ENCODE results near the gene IPO5. TPM values are rescaled to one million over a fixed set of nuclear protein-coding genes. Genes with fewer than 3 reads are reported as not detected.

Gene IPO5
- total RNA-seq, 1 donor from 2014 or later, result 154 TPM

DNA sequence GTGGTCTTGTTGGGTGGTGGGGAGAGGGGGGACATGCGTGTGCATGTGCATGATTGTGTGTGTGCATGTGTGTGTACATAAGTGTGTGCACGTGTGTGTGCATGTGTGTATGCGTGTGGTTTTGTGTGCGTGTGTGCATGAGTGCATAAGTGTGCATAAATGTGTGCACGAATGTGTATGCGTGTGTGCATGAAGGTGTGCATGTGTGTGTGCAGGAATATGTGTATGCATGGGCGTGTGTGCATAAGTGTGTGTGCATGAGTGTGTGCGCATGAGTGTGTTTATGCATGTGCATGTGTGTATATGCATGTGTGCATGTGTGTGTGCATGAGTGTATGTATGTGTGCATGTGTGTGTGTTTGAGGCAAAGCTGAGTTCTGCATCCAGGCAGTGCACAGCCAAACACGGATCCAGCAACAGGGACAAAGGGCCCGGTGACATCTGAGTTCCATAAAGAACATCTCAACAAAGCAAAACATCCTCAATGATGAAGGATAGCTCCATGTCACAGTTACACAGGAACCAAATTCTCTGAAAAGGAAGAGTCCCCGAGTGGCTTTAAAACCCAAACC is 103.5 kb downstream of the IPO5 start:
- Mint-ChIP-seq H3K9me3 (ENCODE audit: unreplicated experiment) (no peaks in the 10 kb centered on the region), H3K27ac (ENCODE audit: unreplicated experiment) (no peak overlapping the region), H3K4me3 (ENCODE audit: unreplicated experiment) (no peak overlapping the region), H3K4me1 (ENCODE audit: unreplicated experiment) (peaks cover 13% of the 10 kb centered on the region), H3K36me3 (ENCODE audit: low read depth, unreplicated experiment) (no peaks in the 10 kb centered on the region), H3K27me3 (ENCODE audit: unreplicated experiment) (peaks cover 6% of the 10 kb centered on the region)
- DNase-seq (ENCODE audit: low spot score), result no peak
- TF ChIP-seq, protein P1, sequence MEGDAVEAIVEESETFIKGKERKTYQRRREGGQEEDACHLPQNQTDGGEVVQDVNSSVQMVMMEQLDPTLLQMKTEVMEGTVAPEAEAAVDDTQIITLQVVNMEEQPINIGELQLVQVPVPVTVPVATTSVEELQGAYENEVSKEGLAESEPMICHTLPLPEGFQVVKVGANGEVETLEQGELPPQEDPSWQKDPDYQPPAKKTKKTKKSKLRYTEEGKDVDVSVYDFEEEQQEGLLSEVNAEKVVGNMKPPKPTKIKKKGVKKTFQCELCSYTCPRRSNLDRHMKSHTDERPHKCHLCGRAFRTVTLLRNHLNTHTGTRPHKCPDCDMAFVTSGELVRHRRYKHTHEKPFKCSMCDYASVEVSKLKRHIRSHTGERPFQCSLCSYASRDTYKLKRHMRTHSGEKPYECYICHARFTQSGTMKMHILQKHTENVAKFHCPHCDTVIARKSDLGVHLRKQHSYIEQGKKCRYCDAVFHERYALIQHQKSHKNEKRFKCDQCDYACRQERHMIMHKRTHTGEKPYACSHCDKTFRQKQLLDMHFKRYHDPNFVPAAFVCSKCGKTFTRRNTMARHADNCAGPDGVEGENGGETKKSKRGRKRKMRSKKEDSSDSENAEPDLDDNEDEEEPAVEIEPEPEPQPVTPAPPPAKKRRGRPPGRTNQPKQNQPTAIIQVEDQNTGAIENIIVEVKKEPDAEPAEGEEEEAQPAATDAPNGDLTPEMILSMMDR (IDR thresholded peaks at IDR 0.05; ENCODE audit: unreplicated experiment), result no peak

DNA sequence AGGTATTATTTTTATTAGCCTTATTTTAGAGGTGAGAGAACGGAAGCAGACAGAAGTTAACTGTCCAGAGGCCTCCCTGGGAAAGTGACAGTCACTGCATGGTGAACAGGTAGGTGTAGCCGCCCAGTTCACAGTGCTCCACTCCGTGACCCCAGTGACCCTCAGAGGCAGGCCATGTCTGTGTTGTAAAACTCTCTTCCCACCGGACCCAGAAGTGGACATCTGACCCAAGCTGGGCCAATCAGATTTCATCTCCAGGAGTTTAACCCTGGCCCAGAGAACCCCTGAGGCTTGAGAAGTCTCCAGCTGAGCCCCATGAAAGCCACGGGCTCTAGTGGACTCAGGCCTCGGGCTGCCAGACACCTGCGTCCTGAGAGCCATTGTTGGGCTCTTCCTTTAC is 105.8 kb downstream of the IPO5 start:
- TF ChIP-seq, protein P1 (IDR thresholded peaks at IDR 0.05; ENCODE audit: unreplicated experiment), result no peak
- H3K4me1 Mint-ChIP-seq (ENCODE audit: unreplicated experiment), result peaks cover 21% of the 10 kb centered on the region
- no peak overlapping the region for H3K27ac Mint-ChIP-seq (ENCODE audit: unreplicated experiment)
- H3K4me3 Mint-ChIP-seq (ENCODE audit: unreplicated experiment), result no peak overlapping the region
- no peaks in the 10 kb centered on the region for H3K9me3 Mint-ChIP-seq (ENCODE audit: unreplicated experiment)
- H3K36me3 Mint-ChIP-seq (ENCODE audit: low read depth, unreplicated experiment), result no peaks in the 10 kb centered on the region
- H3K27me3 Mint-ChIP-seq (ENCODE audit: unreplicated experiment), result peaks cover 8% of the 10 kb centered on the region
- no peak for DNase-seq (ENCODE audit: low spot score)

DNA sequence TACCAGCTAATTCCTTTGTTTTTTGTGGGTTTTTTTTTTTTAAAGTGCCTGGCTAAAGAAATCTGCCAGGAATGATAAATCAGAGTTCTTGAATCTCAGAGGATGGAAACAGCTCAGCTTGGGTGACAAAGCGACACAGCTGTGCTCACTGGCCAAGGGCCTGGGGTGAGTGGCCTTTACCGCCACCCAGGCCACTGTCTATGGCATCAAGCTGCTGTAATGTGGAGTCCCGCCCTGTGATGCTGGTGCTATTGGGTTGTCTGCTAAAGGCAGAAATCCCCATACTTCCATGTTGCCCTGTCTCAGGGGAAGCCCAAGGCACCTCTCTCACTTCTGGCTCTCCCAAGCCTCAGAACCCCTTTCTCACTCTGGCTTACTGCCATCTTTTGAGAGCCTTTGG is 106.8 kb downstream of the IPO5 start:
- H3K4me1 Mint-ChIP-seq (ENCODE audit: unreplicated experiment), result peaks cover 22% of the 10 kb centered on the region
- TF ChIP-seq, protein P1 (IDR thresholded peaks at IDR 0.05; ENCODE audit: unreplicated experiment), result no peak
- no peak overlapping the region for H3K27ac Mint-ChIP-seq (ENCODE audit: unreplicated experiment)
- no peaks in the 10 kb centered on the region for H3K36me3 Mint-ChIP-seq (ENCODE audit: low read depth, unreplicated experiment)
- no peaks in the 10 kb centered on the region for H3K9me3 Mint-ChIP-seq (ENCODE audit: unreplicated experiment)
- no peak for DNase-seq (ENCODE audit: low spot score)
- H3K4me3 Mint-ChIP-seq (ENCODE audit: unreplicated experiment), result no peak overlapping the region
- H3K27me3 Mint-ChIP-seq (ENCODE audit: unreplicated experiment), result peaks cover 9% of the 10 kb centered on the region

DNA sequence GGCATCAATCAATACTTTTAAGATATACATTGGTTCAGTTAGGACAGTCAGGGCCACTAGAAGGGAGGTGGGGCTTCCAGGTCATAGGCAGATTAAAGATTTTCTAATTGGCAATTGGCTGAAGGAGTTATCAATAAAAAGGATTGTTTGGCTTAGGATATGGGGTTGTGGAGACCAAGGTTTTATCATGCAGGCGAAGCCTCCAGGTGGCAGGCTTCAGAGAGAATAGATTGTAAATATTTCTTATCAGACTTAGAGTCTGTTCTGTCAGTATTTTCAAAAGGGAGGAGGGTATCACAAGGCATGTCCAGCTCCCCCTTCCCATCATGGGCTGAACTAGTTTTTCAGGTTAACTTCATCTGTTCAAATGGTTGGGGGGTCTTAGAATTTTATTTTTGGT is 112.0 kb downstream of the IPO5 start:
- no peaks in the 10 kb centered on the region for H3K9me3 Mint-ChIP-seq (ENCODE audit: unreplicated experiment)
- H3K4me1 Mint-ChIP-seq (ENCODE audit: unreplicated experiment), result peaks cover 13% of the 10 kb centered on the region
- H3K27ac Mint-ChIP-seq (ENCODE audit: unreplicated experiment), result no peak overlapping the region
- DNase-seq (ENCODE audit: low spot score), result no peak
- H3K36me3 Mint-ChIP-seq (ENCODE audit: low read depth, unreplicated experiment), result no peaks in the 10 kb centered on the region
- TF ChIP-seq, protein P1 (IDR thresholded peaks at IDR 0.05; ENCODE audit: unreplicated experiment), result no peak
- H3K27me3 Mint-ChIP-seq (ENCODE audit: unreplicated experiment), result peaks cover 5% of the 10 kb centered on the region
- H3K4me3 Mint-ChIP-seq (ENCODE audit: unreplicated experiment), result no peak overlapping the region

DNA sequence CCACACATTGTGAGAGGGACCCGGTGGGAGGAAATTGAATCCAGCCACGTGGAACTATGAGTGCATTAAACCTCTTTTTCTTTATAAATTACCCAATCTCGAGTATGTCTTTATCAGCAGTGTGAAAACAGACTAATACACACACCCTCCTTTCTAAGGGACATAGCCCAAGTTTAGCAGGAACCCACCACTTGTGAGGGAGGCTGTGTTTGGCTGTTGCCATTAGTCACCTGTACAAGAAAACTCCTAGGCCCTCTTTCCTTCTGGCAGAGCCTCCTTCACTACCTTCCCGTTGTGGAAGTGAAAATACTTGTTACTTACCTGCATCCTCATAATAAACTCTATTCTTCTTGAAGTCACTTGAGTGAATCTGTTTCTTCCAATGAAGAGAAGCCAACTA is 113.2 kb downstream of the IPO5 start:
- TF ChIP-seq, protein P1 (IDR thresholded peaks at IDR 0.05; ENCODE audit: unreplicated experiment), result no peak
- Mint-ChIP-seq H3K4me1 (ENCODE audit: unreplicated experiment) (peaks cover 13% of the 10 kb centered on the region), H3K4me3 (ENCODE audit: unreplicated experiment) (no peak overlapping the region), H3K36me3 (ENCODE audit: low read depth, unreplicated experiment) (no peaks in the 10 kb centered on the region), H3K27ac (ENCODE audit: unreplicated experiment) (no peak overlapping the region), H3K27me3 (ENCODE audit: unreplicated experiment) (peaks cover 5% of the 10 kb centered on the region), H3K9me3 (ENCODE audit: unreplicated experiment) (no peaks in the 10 kb centered on the region)
- DNase-seq (ENCODE audit: low spot score), result no peak

All from endothelial cell (in vitro differentiated cells).